ENCODE results near the gene PLXNB1. TPM values are rescaled to one million over a fixed set of nuclear protein-coding genes. Genes with fewer than 3 reads are reported as not detected.

PLXNB1 gene
- total RNA-seq, 1 experiment from 2014 or later: 149 TPM

DNA sequence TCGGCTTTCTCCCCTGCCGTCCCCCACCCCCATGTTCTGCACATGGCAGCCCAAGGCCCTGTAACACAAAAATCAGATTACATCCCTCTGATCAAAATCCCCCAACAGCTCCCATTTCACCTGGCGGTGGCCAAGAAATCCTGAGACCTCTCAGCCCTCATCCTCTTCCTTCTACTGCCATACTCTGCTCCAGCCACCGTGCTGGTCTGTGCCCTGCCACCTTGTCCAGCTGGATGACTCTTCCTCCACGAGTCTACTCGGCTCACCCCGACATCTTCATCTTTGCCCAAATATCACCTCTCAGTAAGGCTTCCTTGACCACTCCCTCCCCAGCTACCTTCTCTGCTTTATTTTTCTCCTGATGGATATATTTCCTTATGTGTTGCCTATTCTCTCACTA is 7.0 kb upstream of the PLXNB1 start:
- no peaks in the 10 kb centered on the region for H3K9me3 ChIP-seq
- intact Hi-C loops (cut with micrococcal nuclease; ENCODE audit: unreplicated experiment): loop anchor here (1.0 to 5.0 kb wide), 4 partner anchors 36 to 250 kb away; partner anchors contain the start of gene CDC25A
- CTCF ChIA-PET: interaction anchor here (0.8 to 6.2 kb wide), 15 partner anchors 9 to 242 kb away, joined by 3 to 405 read pairs (median 21); partner anchors contain the start of gene ATRIP
- no TSS peak for BruUV-seq (replicated peaks)
- no peak overlapping the region for H3K4me3 ChIP-seq (ENCODE audit: low read depth, low read length)
- Mint-ChIP-seq H3K4me3 (ENCODE audit: unreplicated experiment) (no peak overlapping the region), H3K27me3 (ENCODE audit: insufficient read depth, unreplicated experiment) (no peaks in the 10 kb centered on the region), H3K36me3 (ENCODE audit: insufficient read depth, unreplicated experiment) (peaks cover 53% of the 10 kb centered on the region), H3K9me3 (ENCODE audit: unreplicated experiment) (no peaks in the 10 kb centered on the region), H3K4me1 (ENCODE audit: low read depth, unreplicated experiment) (peaks cover 23% of the 10 kb centered on the region), H3K27ac (ENCODE audit: unreplicated experiment) (no peak overlapping the region)
- no peaks in the 10 kb centered on the region for H3K27me3 ChIP-seq (replicated peaks; ENCODE audit: control insufficient read depth, insufficient read depth, low read length)
- peaks cover 4% of the 10 kb centered on the region; the same call in 1 of the 2 replicates for H3K36me3 ChIP-seq (ENCODE audit: control insufficient read depth, insufficient read depth, low read length)
- H3K4me1 ChIP-seq: peaks cover 43% of the 10 kb centered on the region
- TF ChIP-seq, protein P1, sequence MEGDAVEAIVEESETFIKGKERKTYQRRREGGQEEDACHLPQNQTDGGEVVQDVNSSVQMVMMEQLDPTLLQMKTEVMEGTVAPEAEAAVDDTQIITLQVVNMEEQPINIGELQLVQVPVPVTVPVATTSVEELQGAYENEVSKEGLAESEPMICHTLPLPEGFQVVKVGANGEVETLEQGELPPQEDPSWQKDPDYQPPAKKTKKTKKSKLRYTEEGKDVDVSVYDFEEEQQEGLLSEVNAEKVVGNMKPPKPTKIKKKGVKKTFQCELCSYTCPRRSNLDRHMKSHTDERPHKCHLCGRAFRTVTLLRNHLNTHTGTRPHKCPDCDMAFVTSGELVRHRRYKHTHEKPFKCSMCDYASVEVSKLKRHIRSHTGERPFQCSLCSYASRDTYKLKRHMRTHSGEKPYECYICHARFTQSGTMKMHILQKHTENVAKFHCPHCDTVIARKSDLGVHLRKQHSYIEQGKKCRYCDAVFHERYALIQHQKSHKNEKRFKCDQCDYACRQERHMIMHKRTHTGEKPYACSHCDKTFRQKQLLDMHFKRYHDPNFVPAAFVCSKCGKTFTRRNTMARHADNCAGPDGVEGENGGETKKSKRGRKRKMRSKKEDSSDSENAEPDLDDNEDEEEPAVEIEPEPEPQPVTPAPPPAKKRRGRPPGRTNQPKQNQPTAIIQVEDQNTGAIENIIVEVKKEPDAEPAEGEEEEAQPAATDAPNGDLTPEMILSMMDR (IDR thresholded peaks at IDR 0.05; ENCODE audit: insufficient read depth in 1 of 2, low read depth in 1 of 2, low read length in 1 of 2, severe bottlenecking in 1 of 2, unreplicated experiment in 1 of 2): no peak
- DNase-seq: no peak
- POLR2A ChIA-PET: interaction anchor here (1.5 to 1.9 kb wide), 3 partner anchors 9 to 36 kb away, joined by 7 to 22 read pairs (median 19); partner anchors contain the start of gene ATRIP

DNA sequence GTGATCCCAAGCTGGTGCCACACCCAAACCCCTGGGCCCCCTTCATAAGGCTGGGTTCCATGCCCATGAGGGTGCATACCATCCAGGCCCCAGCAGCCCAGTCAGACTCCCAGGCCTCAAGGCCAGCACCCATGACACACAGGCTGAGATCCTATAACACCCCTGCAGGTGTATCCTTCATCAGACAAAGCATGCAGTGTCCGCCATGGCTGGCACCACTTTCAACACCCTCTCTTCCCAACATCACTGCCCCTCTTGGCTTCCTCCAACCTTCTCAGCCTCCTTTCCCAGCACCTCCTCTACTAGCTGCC is 6.5 kb upstream of the PLXNB1 start:
- BruUV-seq (replicated peaks): no TSS peak
- H3K4me1 ChIP-seq: peaks cover 44% of the 10 kb centered on the region
- no peaks in the 10 kb centered on the region for H3K27me3 Mint-ChIP-seq (ENCODE audit: insufficient read depth, unreplicated experiment)
- DNase-seq: no peak
- H3K9me3 ChIP-seq: no peaks in the 10 kb centered on the region
- H3K27me3 ChIP-seq (replicated peaks; ENCODE audit: control insufficient read depth, insufficient read depth, low read length): no peaks in the 10 kb centered on the region
- TF ChIP-seq, protein P1 (IDR thresholded peaks at IDR 0.05; ENCODE audit: insufficient read depth in 1 of 2, low read depth in 1 of 2, low read length in 1 of 2, severe bottlenecking in 1 of 2, unreplicated experiment in 1 of 2): no peak
- no peaks in the 10 kb centered on the region for H3K9me3 Mint-ChIP-seq (ENCODE audit: unreplicated experiment)
- peaks cover 53% of the 10 kb centered on the region for H3K36me3 Mint-ChIP-seq (ENCODE audit: insufficient read depth, unreplicated experiment)
- no peak overlapping the region for H3K4me3 ChIP-seq (ENCODE audit: low read depth, low read length)
- intact Hi-C loops (cut with micrococcal nuclease; ENCODE audit: unreplicated experiment): loop anchor here (1.0 to 5.0 kb wide), 4 partner anchors 35 to 249 kb away; partner anchors contain the start of gene CDC25A
- H3K4me1 Mint-ChIP-seq (ENCODE audit: low read depth, unreplicated experiment): peaks cover 27% of the 10 kb centered on the region
- POLR2A ChIA-PET: interaction anchor here (0.5 to 1.9 kb wide), 9 partner anchors 10 to 167 kb away, joined by 3 to 22 read pairs (median 4); partner anchors contain the start of gene ATRIP
- H3K36me3 ChIP-seq (ENCODE audit: control insufficient read depth, insufficient read depth, low read length): peaks cover 4% of the 10 kb centered on the region; the same call in 1 of the 2 replicates
- CTCF ChIA-PET: interaction anchor here (0.5 to 6.2 kb wide), 51 partner anchors 9 to 994 kb away, joined by 3 to 405 read pairs (median 5); partner anchors contain the start of genes ATRIP, CAMP, CDC25A and FBXW12
- no peak overlapping the region for H3K4me3 Mint-ChIP-seq (ENCODE audit: unreplicated experiment)
- no peak overlapping the region for H3K27ac Mint-ChIP-seq (ENCODE audit: unreplicated experiment)

DNA sequence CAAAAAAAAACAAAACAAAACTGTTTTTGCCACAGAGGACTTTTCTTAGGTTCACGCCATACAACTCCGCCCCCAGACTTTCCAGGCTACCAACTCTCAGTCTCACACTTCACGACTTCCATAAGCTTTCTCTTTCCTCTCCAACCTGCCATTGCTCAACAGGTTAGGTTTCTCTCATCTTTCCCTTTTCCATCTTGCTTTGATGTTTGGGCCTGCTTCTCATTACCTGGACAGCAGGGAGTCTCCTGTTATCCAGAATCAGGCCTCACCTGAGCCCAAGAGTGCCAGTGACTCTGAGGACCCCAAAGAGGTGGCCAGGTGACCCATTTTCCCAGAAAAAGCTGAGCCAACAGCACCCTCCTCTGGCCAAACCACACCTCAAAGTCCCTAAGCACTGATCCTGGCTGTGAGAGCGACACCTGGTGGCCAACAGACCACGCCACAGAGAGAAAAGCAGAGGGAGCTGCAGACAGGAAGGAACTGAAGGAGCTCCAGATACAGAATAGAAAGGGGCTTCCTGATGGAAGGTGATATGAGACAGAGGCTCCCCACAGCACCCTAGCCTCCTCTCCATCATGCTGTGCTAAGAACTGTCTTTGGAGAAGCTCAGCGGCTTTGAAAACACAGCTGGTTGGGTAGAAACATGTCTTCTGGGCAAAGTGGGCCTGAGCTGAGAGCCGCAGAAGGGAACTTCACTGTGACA is 6.0 kb upstream of the PLXNB1 start:
- Histone ChIP-seq H3K9me3 (no peaks in the 10 kb centered on the region), H3K27me3 (replicated peaks; ENCODE audit: control insufficient read depth, insufficient read depth, low read length) (no peaks in the 10 kb centered on the region), H3K36me3 (ENCODE audit: control insufficient read depth, insufficient read depth, low read length) (peaks cover 4% of the 10 kb centered on the region; the same call in 1 of the 2 replicates), H3K4me1 (peaks cover 48% of the 10 kb centered on the region), H3K4me3 (ENCODE audit: low read depth, low read length) (no peak overlapping the region)
- ChIA-PET POLR2A (interaction anchor here (0.5 to 1.9 kb wide), 10 partner anchors 10 to 181 kb away, joined by 3 to 22 read pairs (median 5); partner anchors contain the start of gene ATRIP), CTCF (interaction anchor here (0.5 to 6.2 kb wide), 54 partner anchors 9 to 994 kb away, joined by 3 to 405 read pairs (median 5); partner anchors contain the start of genes ATRIP, CAMP, CDC25A and FBXW12)
- Mint-ChIP-seq H3K4me3 (ENCODE audit: unreplicated experiment) (no peak overlapping the region), H3K27me3 (ENCODE audit: insufficient read depth, unreplicated experiment) (no peaks in the 10 kb centered on the region), H3K4me1 (ENCODE audit: low read depth, unreplicated experiment) (peaks cover 32% of the 10 kb centered on the region), H3K9me3 (ENCODE audit: unreplicated experiment) (no peaks in the 10 kb centered on the region), H3K36me3 (ENCODE audit: insufficient read depth, unreplicated experiment) (peaks cover 53% of the 10 kb centered on the region), H3K27ac (ENCODE audit: unreplicated experiment) (no peak overlapping the region)
- DNase-seq: peak; percentile 87 to 89
- intact Hi-C loops (cut with micrococcal nuclease; ENCODE audit: unreplicated experiment): loop anchor here (1.0 to 5.0 kb wide), 4 partner anchors 35 to 249 kb away; partner anchors contain the start of gene CDC25A
- BruUV-seq (replicated peaks): no TSS peak
- TF ChIP-seq, protein P1 (IDR thresholded peaks at IDR 0.05; ENCODE audit: insufficient read depth in 1 of 2, low read depth in 1 of 2, low read length in 1 of 2, severe bottlenecking in 1 of 2, unreplicated experiment in 1 of 2): peak; percentile 99 to 100
